Measurements from ENCODE around the gene SGK1. TPM values are rescaled to one million over a fixed set of nuclear protein-coding genes. Genes with fewer than 3 reads are reported as not detected.
"Not testable (repeated sequence)": the region's sequence is repeated elsewhere in the genome, so short reads cannot be mapped to it uniquely, and the experiment has no call there.

SGK1 gene
- polyA plus RNA-seq, 3 donors, result 72.5 to 78.4 (median 72.9) TPM

GRCh38 chr6:134233180-134233955 lies 84.5 kb downstream of the SGK1 start:
- no peak for DNase-seq

DNA sequence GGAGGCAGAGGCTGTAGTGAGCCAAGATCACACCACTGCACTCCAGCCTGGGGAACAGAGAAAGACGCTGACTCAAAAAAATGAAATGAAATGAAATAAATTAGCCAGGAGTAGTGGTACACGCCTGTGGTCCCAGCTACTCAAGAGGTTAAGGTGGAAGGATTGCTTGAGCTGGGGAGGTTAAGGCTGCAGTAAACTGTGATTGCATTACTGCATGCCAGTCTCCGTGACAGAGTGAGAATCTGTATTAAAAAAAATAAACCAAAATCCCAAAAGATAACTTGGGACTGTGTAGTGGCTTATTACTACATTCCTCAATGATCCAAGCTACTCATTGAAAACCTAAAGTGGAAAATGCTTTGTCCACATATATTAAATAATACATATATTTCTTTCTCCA lies 87.0 kb downstream of the SGK1 start:
- no peak for DNase-seq

- no peak for DNase-seq
These were observed 87.7 kb downstream of the SGK1 start for GRCh38 chr6:134230087-134230700.

- no peak for DNase-seq
These were observed 88.4 kb downstream of the SGK1 start for GRCh38 chr6:134229520-134229919.

- no peak for DNase-seq
These were observed 94.0 kb downstream of the SGK1 start for GRCh38 chr6:134223796-134224420.

GRCh38 chr6:134221250-134221649 lies 96.7 kb downstream of the SGK1 start:
- no peak for DNase-seq

GRCh38 chr6:134217798-134218140 lies 100.1 kb downstream of the SGK1 start:
- DNase-seq, result peak; percentile 10

DNA sequence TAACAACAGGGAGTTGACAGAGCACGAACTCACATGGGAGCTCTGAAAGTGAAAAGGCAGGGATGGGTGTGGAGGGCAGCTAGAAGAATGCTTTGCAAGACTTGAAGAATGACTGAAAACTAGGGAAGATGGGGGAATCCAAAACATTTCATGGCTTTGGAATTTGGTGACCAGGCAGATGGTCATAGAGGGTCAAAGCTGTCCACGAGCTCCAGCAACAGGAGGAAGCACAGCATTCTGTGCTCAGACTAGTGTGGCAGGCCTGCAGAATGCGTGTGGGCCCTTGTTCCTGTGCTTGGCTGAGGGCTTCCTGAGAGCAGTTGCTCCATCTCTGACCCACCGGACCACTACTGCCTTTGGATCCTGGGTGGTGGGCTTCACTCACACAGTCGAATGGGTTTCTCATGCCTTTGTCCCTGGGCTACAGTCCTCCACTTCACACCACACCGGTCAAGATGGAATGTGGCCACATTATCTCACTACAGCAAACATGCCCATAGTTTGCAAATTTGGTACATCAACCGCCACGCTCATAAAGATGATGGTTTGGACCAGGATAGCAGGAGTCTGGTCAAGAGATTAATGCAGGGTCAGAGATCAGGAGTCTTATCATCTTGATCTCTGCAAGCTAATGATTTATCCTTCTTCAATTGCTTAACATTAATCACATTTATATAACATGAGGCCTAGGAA lies 100.7 kb downstream of the SGK1 start:
- no peak for DNase-seq

- no peak for DNase-seq
These were observed 101.5 kb downstream of the SGK1 start for GRCh38 chr6:134216301-134217010.

- not testable (repeated sequence) for DNase-seq
These were observed 104.5 kb downstream of the SGK1 start for GRCh38 chr6:134213410-134213809.

DNA sequence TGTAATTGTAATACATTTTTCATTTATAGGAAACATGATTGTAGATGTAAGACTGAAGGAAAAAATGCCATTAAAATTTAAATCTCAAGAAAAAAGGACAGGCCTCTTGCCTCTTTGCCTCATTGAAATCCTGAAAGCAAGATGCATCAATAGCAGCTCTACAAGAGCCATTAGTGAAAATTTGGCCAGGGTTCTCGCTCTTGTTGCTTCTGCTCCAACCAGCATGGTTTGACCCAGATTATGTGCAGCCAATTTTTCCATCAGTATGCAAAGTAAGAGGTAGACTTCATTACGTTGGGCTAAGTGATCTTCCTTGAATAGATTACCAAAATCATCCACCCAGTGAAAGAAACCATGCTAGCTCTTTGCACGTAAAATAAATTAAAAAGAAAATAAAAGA lies 106.6 kb downstream of the SGK1 start:
- no peak for DNase-seq

DNA sequence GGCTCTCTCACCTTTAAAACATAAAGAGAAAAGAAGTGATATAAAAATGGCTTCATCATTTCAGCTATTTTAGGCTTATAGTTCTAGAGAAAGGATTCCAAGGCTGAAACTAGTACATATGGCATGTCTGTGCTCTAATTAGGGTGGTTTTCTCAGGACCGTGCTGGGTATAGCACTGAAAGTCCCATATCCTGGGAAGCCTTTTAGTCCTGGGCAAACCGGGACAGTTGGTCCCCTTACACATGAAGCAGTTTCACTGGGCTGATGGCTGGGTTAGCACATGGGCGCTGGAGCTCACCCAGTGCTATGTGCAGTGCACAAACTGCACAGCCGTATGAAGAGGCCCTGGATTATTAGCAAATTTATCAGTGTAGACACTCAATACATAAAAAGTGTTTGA lies 110.5 kb downstream of the SGK1 start:
- no peak for DNase-seq

GRCh38 chr6:134205366-134205765 lies 112.5 kb downstream of the SGK1 start:
- DNase-seq, result no peak

GRCh38 chr6:134204759-134205158 lies 113.2 kb downstream of the SGK1 start:
- not testable (repeated sequence) for DNase-seq

DNA sequence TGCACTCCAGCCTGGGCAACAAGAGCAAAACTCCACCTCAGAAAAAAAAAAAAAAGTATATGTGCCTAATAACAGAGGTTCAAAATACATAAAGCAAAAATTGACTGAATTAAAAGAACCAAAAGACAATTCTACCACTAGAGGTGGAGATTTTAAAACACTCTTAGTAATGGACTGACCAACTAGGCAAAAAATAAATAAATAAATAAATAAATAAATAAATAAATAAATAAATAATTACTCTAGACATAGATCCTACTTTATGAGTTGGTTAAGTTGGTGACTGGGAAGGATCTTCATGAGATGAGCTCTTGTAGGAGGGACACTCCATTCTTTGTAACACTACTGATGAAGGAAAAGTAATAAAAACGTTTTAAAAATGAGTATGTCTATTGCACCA lies 113.9 kb downstream of the SGK1 start:
- no peak for DNase-seq

DNA sequence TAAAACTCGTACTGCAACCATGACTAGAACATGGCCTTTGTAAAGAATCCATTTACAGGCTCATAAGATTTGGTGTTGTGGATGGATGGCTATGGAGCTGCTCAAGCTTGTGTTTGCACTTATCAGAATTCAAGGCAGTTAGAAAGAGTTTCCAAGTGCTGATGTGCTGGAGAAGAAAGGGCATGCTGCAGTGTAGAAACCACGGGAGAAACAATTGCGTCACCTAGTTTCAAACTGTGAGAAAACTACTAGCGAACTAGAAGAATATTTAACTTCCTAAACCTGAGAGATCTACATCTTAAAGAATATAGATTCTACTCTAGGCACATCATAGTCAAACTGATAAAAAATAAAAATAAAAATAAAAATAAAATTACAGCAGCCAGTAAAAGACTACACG lies 116.2 kb downstream of the SGK1 start:
- no peak for DNase-seq

GRCh38 chr6:134199848-134200606 lies 117.9 kb downstream of the SGK1 start:
- no peak for DNase-seq

GRCh38 chr6:134198093-134198492 lies 119.8 kb downstream of the SGK1 start:
- no peak for DNase-seq

GRCh38 chr6:134197685-134198084 lies 120.2 kb downstream of the SGK1 start:
- not testable (repeated sequence) for DNase-seq

GRCh38 chr6:134196568-134197193 lies 121.2 kb downstream of the SGK1 start:
- DNase-seq, result no peak

- no peak for DNase-seq
These were observed 121.9 kb downstream of the SGK1 start for GRCh38 chr6:134195985-134196384.
